Measurements from ENCODE around the gene SCUBE3.

SCUBE3 gene

DNA sequence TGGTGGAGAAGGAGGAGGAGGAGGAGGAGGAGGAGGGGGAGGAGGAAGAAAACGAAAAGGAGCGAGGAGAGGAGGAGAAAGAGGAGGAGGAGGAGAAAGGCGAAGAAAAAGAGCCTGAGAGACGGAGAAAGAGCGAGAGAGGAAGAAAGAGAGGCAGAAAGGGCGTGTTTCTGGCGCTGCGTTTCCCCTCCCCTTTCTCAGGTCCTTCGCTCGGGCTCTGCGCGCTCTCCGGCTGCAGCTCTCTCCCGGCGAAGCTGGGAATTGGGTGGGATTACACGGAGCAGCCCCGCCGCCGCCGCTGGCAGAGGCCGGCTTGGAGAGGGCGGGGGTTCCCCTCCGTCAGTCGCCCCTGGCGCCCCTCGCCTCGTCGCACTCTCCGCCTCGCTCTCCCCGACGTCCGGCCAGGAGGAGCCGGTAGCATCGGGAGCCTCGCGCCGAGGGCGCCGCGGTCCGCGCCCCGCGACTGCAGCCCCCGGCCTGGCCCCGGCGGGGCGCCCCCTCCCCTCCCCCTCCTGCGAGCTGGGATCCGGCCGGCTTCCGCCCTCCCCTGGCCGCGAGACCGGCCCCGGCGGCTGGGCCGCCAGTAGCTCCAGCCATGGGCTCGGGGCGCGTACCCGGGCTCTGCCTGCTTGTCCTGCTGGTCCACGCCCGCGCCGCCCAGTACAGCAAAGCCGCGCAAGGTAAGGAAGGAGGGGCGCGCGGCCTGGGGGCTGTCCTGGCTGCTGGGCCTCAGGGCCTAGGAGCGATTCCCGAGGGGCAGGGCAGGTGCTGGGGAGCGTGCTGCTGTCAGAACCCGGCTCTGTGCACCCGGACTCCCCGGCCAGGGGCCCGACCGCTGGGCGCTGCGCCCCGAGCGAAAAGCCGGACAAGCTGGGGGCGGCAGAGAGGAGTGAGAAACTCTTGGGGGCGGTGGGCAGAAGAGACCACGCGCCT, at the start of gene SCUBE3:
Gene SCUBE3 (plus strand): TSS at position 133 of the 933 bp plus-strand sequence. CDS start 463 bp downstream, at position 596.
- DNase-seq, result peak; percentile 78

GRCh38 chr6:35164277-35164676, 49.5 kb upstream of the SCUBE3 start:
- DNase-seq, result no peak

DNA sequence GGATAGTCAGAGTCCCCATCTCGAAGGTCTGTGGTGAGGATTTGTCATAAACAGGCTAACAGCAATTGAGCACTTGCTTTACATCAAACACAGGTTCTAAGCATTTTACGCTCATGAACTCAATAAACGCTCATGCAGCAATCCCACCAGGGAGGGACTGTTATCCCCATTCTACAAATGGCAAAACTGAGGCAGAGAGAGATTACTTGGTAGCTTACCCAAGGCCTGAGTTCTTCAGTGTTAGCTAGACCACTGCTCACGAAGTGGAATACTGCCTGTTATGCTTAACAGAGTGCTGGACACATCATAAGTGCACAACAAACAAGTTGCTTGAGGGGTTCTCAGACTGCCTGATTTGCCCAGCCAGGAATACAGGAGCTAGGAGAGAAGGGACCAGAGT, 48.9 kb upstream of the SCUBE3 start:
- no peak for DNase-seq

- DNase-seq, result no peak
These were observed 48.1 kb upstream of the SCUBE3 start for GRCh38 chr6:35165630-35166071.

GRCh38 chr6:35166116-35166515, 47.6 kb upstream of the SCUBE3 start:
- DNase-seq, result no peak

DNA sequence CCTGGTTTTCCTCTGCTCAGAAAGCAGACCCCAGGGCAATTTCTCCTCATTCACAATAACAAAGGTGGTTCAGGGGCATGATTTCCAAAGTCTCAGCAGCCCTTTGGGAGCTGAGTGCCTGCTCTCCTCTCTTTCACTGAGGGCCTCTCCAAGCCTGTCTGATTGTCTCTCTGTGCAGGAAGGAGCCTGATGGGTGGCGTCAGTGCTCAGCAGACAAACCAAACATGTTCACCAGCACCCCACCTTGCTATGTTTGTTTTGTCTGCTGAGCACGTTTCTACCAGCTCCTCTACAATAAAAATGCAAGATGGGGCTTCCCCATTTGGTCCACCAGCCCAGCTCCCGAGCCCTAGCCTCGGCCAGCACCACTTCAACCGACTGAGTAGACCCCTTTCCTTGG, 47.2 kb upstream of the SCUBE3 start:
- DNase-seq, result no peak

DNA sequence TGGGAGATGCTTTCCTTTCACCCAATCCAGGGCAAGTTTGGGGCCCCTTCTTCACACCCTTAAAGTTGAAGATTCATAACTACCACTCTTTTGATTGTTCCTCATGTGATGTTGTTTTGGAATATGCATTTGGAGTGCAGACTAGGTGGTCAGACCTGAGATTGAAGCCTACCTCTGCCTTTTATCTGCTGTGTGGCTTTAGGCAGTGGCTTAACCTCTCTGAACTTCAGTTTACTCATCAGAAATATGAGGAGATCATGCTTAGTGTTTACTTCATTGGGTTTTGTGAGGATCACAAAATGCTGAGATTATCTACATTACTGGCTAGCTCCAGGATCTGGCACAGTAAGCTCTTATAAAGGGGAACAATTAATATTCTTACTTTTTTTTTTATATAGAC, 46.3 kb upstream of the SCUBE3 start:
- DNase-seq, result no peak

GRCh38 chr6:35168461-35168861, 45.3 kb upstream of the SCUBE3 start:
- no peak for DNase-seq

- no peak for DNase-seq
These were observed 43.6 kb upstream of the SCUBE3 start for GRCh38 chr6:35170166-35170565.

- no peak for DNase-seq
These were observed 42.9 kb upstream of the SCUBE3 start for GRCh38 chr6:35170891-35171290.

GRCh38 chr6:35173044-35173426, 40.7 kb upstream of the SCUBE3 start:
- DNase-seq, result no peak

DNA sequence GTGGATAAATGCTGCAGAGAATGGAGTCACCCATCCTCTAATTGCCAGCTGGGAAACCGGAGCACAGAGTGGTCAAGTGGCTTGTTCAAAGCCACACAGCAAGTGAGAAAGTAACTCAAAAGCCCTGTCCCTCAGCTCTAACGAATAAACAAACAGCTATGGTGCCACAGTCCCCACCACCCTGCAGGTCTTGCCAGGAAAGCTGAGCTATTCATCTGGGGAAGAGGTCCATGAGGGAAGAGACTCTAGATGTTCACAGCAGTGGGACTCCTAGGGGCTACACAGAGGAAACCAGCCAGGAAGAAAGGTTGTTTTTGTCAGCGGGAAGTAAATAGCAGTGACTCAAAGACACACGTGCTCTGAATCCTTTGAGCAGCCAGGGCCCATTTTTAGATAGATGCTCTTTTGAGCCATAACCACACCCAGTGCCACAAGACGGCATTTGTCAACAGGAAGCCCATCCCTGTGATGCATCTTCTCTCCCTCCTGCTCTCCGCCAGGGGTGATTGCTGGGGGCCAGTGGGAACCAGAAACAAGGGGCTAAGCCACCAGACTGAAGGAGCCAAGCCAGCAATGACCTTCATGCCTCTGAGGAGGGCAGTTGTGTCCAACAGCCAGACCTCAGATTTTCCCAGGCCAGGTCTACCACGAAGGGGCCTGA, 40.2 kb upstream of the SCUBE3 start:
- DNase-seq, result no peak

GRCh38 chr6:35174088-35174434, 39.7 kb upstream of the SCUBE3 start:
- no peak for DNase-seq

DNA sequence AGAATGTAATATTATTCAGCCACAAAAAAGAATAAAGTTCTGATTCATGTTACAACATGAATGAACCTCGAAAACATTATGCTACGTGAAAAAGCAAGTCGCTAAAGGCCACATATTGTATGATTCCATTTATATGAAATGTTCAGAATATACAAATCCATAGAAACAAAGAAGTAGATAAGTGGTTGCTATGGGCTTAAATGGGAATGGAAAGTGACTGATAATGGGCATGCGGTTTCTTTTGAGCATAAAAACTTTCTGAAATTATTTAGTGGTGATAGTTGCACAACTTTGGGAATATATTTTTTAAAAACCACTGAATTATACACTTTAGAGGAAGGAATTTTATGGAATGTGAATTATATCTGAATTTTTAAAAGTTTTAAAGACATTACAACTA, 39.3 kb upstream of the SCUBE3 start:
- no peak for DNase-seq

- DNase-seq, result no peak
These were observed 37.3 kb upstream of the SCUBE3 start for GRCh38 chr6:35176301-35177024.

GRCh38 chr6:35177157-35177556, 36.6 kb upstream of the SCUBE3 start:
- DNase-seq, result no peak

DNA sequence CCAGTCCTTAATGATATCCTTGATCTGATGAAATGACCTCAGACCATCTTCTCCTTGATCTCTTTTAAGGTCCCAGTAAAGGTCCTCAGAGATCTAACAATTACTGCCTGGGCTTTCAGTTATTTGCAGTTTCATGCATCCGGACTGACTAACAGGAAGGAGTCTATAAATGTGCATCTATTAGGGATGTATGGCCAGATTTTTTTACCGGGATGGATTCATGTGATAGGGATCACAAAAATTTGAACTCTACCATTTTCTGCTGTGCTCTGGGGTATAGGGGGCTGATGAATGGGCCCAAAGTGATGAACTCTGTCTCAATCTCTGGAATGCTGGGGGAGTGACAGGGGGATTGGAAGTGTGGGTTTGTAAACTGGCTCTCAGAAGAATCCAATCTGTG, 36.2 kb upstream of the SCUBE3 start:
- DNase-seq, result no peak

DNA sequence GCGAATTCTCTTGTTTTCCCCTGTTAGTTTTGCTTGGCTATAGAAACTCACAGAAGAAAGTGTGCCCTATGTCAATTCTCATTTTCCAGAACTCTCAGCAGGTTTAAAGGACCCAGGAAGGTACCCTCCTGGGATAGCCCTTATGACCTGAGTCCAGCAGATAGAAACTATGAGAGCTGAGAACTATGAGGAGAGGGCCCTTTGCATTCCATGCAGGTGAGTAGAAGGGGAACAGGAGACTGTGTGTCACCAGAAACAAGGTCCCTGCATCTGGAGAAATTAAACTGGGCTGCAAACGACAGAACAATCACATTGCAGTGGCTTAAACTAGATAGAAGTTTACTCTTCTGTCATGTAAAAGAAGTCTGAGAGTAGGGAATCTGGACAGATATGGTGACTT, 35.7 kb upstream of the SCUBE3 start:
- no peak for DNase-seq

- no peak for DNase-seq
These were observed 34.6 kb upstream of the SCUBE3 start for GRCh38 chr6:35178932-35179832.

DNA sequence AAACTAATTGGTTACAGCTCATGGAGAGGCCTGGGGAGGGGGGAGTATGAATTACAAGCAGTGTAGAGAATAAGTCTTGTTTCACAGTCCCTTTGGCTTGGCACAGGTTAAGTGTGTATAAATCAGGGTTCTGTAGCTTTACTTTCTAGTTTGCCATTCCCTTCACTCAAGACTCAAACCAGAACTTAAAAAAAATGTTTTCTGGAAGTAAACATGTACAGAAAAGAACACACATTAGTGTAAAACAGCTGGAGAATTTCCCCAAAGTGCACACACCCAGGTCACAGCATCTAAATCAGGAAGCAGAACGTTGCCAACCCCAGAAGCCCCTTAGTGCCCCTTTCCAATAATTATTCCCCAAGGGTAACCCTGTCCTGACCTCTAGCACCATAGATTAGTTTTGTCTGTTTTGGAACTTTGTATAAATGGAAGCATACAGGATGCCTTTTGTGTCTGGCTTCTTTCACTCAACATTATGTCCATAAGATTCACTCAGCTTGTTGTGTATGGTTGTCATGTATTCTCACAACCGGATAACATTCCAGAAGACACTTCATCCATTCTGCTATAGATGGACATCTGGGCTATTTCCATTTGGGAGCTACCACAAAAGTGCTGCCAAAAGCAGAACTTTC, 33.7 kb upstream of the SCUBE3 start:
- DNase-seq, result no peak

DNA sequence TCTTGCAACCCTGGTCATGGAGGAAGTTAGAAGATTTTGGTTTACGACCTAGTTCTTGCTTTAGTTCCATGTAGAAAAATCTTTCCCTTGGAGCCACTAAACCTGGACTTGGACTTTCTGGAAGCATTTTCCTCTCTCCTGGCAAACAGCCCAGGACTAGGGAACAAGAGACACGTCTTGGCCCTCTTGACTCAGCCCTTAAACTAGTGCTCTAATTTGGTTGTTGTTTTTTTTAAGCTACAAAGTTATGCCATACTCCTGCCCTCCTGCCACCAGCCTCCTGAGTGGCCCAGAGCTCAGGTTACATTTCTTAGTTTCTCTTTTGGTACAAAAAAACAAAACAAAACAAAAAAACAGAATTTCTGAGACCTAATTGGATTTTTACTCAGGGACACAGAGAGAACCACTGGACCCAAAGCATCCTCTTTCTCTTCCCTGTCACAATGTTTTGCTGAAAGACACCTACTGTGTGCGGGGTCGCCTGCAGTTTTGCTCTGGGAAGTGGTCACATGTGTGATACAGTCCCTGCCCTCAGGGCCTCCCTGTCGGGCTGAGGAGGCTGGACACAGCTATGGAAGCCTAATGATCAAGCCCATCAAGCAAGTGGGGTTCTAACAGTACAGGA, 32.3 kb upstream of the SCUBE3 start:
- DNase-seq, result peak; percentile 50
